Hypothalamus (tissue), 51 donors: ENCODE results near the gene UBC.
A peak's percentile ranks its signal among the peaks of the same experiment; 100 is the strongest.
"Not testable (repeated sequence)": the region's sequence is repeated elsewhere in the genome, so short reads cannot be mapped to it uniquely, and the experiment has no call there.

Experiments
- DNase-seq, 51 donors: peaks; one replicate each; lab custom pipeline; 2025; lab: John Stamatoyannopoulos, UW

Gene UBC

DNA sequence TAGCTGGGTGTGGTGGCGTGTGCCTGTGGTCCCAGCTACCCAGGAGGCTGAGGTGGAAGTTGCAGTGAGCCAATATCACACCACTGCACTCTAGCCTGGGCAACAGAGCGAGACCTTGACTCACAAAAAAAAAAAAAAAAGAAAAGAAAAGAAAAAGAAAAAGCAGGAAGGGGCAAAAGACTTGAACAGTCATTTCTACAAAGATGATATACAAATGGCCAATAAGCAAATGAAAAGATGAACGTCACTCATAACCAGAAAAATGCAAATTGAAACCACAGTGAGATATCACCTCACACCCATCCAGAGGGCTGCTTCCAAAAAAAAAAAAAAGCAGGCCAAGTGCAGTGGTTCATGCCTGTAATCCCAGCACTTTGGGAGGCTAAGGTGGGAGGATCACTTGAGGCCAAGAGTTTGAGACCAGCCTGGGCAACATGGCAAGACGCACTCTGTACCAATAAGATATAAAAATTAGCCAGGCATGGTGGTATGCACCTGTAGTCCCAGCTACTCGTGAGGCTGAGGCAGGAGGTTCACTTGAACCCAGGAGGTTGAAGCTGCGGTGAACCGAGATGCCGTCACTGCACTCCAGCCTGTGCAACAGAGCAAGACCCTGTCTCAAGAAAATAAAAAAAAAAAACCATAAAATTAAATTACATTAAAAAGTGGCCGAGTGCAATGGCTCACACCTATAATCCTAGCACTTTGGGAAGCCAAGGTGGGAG lies 20.5 kb downstream of the UBC start:
- no peak for DNase-seq

DNA sequence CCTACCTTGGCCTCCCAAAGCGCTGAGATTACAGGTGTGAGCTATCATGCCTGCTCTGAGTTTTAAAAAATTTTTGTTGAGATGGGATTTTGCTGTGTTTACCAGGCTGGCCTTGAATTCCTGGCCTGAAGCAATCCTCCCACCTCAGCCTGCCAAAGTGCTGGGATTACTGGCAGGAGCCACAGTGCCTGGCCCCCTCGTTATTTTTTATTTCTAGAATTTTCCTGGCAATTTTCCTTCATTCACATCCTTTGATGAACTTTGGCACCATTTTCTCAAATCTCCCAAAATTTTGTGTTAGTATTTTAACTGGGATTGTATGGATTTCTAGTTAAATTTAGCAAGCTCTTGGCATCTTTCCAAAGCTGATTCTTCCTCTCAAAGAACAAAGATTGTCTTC lies 26.2 kb downstream of the UBC start:
- peak in 4 of 51 donors; percentile 2 to 21 (median 3) for DNase-seq

DNA sequence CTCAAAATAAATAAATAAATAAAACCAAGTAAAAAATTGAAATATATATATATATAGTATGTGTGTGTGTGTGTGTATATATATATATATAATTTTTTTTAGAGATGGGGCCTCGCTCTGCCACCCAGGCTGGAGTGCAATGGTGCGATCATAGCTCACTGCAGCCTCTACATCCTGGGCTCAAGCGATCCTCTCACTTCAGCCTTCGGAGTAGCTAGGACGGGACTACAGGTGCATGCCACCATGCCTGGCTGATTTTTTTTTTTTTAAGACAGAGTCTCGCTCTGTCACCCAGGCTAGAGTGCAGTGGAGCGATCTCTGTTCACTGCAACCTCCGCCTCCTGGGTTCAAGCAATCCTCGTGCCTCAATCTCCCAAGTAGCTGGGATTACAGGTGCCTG lies 26.7 kb downstream of the UBC start:
- not testable (repeated sequence) for DNase-seq

DNA sequence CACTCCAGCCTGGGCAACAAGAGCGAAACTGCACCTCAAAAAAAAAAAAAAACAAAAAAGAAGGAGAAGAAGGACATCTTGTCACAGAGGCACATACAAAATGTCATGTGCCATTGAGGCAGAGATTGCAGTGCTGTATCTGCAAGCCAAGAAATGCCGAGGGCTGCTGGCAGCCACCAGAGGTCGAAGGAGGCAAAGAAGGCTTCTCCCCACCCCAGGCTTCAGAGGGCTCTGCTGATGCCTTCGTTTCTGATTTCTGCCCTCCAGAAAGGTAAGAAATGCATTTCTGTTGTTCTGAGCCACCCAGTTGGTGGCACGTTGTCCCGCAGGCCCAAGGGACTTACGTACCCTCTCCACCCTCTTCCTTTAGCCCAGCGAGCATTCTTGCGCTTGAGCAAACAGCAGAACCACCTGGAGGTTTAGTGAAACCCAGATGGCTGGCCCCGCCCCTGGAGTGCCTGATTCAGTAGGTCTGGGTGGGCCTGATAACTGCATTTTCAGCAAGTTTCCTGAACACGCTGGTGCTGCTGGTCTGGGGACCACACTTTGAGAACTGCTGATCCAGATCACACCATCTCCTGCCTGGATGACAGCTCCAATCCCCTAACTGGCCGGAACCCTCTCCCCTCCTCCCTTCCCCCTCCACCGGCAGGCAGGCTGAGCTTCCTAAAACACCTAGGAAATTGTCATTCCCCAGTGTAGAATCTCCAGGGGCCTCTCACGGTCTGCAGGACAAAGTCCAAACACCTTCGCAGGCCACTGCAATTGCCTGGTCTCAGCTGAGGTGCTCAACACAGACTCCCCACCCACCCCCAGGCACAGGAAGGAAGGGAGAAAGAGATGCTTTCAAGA lies 29.6 kb downstream of the UBC start:
- DNase-seq: no peak

DNA sequence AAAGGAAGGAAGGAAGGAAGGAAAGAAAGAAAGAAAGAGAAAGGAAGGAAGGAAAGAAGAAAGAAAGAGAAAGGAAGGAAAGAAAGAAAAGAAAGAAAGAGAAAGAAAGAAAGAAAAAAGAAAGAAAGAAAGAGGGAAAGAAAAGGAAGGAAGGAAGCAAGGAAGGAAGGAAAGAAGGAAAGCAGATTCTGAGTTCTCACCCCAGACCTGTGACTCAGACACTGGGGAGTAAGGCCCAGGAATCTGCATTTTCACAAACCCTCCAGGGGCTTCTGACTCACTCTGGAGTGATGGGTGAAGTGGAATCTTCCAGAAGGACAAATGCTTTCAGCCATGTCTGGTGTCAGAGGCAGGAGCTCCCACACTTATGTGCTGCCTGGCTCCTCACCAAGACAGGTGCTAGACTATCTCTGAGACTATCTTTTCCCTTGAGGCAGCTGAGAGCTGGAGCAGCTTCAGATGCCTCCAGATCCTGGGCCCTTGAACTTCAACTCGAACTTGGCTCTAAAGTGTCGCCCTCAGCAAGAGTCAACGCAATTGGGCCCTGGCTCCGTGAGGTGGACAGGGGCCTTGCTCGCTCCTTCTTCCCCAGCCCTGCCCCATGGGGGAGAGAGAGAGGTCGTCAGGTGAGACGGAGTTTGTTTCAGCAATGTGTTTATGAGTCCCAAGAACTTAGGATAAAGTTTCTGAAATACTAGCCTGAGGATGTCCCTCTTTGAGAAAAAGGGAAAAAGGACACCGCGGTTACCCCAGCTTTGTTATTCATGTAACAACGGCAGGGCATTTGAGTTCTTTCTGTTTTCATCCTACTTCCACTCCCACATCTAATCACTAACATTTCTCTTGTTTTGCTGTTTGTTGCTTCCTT lies 31.0 kb downstream of the UBC start:
- no peak for DNase-seq

DNA sequence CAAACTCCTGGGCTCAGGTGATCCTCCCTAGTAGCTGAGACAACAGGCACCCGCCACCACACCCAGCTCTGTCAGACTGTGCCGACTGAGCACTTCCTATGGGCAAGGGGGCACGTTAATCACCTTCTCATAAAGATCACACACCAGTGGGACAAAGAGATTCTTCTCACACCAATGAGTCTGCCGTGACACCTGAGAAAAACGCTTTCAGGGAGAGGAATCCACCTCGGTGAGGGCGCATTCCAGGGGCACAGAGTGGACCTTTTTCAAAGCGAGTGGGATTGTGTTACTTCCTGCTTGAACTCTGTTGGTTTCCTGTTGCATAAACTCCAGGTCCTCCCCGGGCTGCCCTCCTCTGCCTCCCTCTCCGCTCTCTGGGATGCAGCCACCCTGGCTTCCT lies 33.3 kb downstream of the UBC start:
- DNase-seq: no peak

DNA sequence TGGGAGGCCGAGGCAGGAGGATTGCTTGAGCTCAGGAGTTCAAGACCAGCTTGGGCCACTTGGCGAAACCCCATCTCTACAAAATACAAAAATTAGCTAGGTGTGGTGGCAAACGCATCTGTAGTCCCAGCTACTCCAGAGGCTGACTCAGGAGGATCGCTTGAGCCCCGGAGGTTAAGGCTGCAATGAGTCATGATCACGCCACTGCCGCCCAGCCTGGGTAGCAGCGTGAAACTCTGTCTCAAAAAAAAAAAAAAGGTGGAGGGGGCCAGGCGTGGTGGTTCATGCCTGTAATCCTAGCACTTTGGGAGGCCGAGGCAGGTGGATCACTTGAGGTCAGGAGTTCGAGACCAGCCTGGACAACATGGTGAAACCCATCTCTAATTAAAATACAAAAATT lies 34.1 kb downstream of the UBC start:
- DNase-seq: not testable (repeated sequence)

DNA sequence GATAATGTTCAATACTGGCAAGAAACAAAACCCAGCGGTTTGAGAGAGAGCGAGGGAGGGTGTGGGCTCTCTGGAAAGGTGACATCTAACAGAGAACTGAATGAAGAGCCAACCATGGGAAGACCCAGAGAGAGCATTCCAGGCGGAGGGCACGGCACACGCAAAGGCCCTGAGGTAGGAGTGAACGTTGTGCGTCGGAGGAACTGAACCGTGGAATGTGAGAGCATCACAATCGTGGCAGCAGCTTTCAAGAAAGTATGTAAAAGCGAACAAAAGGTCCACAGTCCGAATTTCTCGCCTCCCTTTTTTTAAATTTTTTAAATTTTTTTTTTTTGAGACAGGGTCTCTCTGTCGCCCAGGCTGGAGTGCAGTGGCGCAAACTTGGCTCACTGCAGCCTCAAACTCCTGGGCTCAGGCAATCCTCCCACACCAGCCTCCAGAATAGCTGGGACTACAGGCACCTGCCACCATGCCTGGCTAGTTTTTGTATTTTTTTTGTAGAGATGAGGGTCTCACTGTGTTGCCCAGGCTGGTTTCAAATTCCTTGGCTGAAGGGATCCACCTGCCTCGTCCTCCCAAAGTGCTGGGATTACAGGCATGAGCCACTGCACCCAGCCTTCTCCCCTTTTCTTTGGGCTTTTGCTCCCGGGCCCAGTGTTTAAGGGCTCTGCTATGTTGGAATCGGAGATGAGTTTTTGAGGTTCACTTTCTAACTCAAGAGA lies 35.5 kb downstream of the UBC start:
- DNase-seq: no peak

DNA sequence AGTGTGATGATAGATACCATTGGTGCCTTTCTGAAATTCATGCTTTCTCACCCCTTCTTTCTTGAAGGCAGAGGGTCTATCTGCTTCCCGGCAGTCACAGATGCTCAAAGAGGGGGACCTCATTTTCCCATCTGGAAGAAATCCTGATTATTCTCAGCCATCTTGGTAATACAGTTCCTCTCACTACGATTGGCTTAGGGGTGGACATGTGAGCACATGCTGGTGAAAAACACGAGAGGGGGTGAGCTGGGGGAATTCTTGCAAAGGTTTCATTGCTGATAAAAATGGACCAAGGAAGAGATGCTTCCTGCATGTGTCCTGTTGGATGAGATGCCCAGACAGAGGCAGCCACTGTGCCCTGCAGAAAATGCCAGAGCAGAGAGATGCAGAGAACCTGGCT lies 37.0 kb downstream of the UBC start:
- DNase-seq: no peak

DNA sequence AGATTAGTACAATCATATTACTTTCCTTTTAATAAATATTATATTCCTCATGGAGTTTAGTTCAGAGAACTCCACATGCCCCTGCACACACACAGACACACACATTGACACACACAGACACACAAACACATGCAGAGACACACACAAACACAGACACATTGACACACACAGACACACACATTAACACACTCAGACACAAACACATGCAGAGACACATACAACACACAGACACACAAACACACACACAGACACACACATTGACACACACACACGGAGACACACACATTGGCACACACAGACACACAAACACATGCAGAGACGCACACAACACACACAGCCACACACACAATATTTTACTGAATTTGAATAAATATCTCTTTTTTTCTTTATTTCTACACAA lies 38.3 kb downstream of the UBC start:
- no peak for DNase-seq

DNA sequence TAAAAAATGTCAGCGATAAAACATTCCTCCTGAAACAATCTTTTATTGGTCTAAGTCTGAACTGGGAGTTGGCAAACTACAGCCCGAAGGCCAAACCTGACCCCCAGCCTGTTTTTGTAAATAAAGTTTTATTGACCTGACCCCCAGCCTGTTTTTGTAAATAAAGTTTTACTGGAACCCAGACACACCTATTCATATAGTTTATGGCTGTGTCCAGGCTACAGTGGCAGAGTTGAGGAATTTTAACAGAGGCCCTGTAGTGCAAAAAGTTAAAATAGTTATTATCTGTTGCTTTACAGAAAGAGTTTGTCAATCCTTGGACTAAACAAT lies 38.7 kb downstream of the UBC start:
- no peak for DNase-seq

DNA sequence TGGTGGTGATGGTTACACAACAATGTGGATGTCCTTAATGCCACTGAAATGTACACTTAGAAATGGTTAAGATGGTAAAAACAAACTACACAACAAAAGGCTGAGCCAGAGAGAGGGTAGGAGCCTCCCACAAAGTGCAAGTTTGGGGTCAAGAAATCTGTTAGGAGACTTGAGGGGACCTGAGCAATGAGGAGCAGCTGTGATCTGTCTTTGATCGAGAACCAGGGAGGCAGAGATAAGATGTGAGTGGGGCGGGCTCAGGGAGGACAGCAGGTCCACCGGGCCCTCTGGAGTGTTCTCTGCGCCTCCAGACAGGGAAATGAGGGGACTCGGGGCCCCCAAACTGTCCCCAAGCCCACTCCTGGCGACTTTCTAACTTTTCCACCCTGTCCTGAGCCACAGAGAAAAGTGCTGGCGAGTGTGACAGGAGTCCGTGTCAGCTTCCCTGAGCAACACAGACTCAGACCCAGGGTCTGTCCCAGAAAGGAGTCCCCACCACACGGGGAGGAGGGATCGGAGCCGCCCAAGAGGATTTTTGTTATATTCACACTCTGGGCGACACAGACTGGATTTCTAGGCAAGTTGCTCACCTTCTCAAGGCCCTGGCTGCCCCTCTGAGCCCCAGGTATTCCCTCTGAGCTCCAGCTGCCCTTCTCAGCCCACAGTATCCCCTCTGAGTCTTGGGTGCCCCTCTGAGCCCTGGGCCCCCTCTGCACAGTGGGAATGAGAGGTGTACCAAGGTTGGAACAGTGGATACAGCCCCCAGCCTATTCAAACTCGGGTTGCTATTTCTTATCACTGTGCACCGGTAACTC lies 39.3 kb downstream of the UBC start:
- DNase-seq: no peak

DNA sequence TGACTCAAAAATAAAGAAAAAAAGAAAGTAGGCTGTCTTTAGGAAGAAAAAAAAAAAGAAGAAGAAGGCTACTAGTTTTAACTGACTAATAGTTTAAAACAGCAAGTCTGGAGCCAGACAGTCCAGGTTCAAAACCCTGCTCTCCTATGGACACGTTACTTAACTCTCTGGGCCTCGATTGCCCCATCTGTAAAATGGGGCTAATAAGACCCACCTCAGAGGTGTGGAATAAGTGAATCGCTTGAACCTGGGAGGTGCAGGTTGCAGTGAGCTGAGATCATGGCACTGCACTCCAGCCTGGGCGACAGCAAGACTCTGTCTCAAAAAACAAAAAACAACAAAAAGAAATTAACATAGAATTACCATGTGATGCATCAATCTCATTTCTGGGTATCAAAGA lies 40.3 kb downstream of the UBC start:
- DNase-seq: no peak

DNA sequence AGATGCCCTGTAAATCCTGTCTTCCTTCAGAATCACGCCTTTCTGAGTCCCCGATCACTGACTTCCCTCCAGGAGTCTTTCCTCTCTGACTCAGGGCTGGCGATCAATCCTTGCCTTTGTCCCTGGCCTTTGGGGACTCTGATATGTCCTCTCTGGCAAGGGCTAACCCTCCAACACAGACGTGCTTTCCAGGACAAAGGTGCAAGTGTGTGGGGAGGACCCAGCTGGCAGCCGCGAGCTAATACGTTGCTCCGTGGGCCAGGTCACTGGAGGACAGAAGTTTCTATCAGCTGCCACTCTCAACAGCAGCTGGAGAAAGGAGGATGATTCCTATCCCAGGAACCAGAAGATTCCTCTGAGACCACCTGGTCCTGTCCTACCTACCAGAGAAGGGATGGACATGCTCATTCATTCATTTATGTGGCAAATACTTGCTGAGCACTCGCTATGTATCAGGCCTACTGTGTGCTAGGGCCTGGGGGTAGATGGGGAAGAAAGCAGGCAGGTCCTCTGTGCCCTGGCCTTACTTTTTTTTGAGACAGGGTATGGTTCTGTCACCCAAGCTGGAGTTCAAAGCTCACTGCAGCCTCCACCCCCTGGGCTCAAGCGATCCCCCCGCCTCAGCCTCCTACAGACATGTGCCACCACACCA lies 42.3 kb downstream of the UBC start:
- DNase-seq: no peak

DNA sequence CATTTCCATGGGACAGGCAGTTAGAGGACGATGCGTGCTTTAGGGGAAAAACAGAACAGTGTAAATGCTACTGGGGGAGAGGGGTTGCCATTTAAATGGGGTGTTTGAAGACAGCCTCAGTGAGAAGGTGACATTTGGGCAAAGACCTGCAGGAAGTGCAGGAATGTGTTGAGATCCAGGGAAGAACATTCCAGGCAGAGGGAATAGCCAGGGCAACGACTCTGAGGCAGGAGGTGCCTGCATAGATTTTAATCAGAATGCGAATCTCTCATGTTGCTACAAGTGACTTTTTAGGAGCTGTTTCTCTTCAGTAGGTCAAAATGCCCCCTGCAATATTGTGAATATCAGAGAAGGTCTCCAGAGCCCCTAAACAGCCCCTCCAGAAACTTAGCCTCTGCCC lies 43.2 kb downstream of the UBC start:
- no peak for DNase-seq

DNA sequence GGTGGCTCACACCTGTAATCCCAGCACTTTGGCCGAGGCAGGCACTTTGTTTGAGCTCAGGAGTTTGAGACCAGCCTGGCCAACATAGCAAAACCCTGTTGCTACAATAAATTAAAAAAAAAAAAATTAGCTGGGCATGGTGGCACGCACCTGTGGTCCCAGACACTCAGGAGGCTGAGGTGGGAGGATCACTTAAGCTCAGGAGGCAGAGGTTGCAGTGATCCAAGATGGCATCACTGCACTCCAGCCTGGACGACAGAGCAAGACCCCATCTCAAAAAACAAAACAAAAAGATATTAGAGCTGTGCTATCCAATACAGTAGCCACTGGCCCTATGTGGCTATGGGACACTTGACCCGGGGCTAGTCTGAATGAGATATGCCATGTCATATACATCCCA lies 43.9 kb downstream of the UBC start:
- DNase-seq: no peak

DNA sequence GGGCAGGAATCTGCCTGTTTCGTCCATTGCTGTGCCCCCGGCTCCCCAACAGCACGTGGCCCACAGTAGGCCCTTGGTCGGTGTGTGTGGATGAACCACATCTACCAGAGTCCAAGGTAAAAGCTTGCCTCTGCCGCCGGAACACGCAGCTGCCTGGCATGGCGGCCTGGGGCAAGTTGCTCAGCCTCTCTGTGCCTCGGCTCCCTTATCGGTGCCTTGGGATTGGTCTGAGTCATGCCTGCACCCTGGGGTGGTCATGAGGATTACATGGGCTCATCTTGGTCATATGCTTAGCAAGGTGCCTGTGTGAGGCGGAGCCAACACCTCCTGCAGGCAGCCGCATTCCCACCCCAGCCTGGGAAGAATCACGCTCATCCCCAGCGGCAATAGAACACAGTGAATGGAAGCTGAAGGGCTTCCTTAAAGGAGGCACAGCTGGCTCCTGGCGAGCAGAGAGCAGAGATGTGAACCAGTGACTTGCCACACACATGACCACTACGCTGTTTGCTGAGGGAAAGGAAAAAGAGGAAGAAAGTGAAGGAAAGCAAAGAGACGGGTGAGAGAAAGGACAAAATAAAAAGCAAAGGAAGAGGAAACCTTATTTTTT lies 45.3 kb downstream of the UBC start:
- peak in 6 of 51 donors; percentile 8 to 26 (median 15) for DNase-seq

DNA sequence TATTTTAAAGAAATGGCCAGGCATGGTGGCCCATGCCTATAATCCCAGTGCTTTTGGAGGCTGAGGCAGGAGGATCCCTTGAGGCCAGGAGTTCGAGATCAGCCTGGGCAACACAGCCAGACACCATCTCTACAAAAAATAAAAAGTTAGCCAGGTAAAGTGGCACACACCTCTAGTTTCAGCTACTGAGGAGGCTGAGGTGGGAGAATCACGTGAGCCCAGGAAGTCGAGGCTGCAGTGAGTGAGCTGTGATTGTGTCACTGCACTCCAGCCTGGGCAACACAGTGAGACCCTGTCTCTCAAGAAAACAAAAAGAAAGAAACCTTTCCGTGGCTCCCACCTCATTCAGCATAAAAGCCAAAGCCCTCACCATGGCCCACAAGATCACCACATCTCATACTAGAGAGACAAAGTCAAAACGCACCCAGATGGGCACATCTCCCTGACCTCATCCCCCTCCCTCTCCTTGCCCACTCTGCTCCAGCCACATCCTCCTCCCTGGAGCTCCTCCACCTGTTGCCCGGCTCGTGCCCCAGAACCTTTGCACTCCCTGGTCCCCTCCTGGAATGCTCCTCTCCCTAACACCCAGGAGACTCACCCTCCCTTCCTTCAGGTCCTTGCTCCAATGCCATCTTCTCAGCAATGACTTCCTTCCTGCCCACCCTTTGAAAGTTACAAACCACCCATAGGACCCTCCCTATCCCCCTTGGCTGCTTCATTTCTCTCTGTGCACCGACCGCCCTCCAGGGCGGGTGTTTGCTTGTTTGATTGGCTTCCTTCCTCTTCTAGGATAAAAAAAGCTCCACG lies 46.0 kb downstream of the UBC start:
- no peak for DNase-seq
